HG02852 (cell line): ENCODE measurements around the gene ISCU.

Experiments used
- ATAC-seq: cut with Tn5 transposase; IDR thresholded peaks from one replicate; pipeline ENCODE4 v1.9.1; 2021; ENCODE audit warnings: mild to moderate bottlenecking, moderate library complexity; ENCODE audit not compliant: unreplicated experiment

ISCU gene

DNA sequence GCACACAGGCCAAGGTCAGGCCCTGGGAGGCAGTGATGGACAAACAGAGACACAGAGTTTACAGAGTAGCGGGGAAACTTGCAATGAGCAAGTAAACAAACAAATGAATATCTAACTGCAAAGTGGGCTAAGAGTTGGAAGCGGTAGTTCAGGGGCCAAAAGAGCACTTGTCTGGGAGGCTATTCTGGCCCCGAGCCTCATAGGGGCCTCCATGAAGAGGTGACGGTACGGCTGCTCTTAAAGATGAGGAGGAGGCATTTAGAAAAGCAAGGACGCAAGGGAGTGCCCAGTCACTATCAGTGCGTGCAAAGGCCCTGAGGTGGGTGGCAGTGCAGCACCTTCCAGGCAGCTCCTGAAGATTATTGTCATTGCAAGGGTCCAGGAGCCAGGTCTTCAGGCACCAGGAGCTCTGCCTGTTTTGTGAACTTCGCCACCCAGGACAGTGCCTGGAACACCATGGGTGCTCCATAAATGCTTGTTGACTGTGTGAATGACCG is 39.9 kb downstream of the ISCU start:
- ATAC-seq: no peak

DNA sequence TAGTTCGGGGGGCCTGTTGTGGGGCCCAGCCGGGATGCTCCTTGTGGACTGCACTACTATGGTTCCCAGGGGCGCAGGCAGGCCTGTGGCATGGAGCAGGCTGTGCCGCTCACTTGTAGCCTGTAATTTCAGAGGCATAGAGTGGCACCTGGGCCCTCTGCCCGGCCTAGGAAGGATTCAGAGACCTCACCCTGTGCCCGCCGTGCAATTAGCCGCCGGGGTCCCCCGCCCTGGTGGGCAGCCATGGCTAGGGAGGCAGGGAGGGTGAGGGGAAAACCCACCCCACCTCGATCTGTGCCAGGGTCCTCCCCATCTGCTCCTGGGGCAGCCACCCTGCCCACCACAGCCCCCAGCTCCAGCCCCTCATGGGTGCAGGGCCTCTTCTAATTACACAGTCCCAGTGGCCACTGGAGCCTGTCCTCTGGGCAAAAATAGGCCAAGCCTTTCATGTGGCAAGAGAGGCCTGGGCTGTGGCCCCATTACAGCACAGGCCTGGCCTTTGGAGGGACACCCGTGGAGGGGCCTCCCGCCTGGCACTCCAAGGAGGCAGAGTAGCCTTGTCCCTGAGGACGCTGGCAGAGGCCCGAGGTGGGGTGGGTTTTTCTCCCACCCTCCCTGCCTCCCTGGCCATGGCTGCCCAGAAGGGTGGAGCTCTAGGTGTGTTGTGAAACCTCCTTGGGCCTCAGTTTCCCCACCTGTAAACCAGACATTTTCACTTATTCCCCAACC is 40.7 kb downstream of the ISCU start:
- ATAC-seq: no peak

DNA sequence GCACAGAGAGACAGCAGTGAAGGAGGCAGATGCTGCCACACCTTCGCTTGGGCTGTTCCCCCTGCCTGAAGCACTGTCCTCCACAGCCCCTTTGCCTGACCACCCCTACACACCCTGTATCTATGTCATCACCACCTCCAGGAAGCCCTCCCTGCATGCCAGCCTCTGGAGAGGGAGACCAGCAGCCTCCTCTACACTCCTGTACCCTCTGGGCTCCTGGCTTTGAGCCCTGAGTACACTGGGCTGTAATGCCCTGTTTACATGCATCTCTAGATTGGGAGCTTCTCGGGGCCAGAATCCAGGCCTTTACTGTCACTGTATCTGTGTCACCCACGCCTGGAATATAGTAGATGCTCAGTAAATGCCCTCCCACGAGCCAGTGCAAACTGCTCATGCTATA is 41.3 kb downstream of the ISCU start:
- ATAC-seq: no peak

DNA sequence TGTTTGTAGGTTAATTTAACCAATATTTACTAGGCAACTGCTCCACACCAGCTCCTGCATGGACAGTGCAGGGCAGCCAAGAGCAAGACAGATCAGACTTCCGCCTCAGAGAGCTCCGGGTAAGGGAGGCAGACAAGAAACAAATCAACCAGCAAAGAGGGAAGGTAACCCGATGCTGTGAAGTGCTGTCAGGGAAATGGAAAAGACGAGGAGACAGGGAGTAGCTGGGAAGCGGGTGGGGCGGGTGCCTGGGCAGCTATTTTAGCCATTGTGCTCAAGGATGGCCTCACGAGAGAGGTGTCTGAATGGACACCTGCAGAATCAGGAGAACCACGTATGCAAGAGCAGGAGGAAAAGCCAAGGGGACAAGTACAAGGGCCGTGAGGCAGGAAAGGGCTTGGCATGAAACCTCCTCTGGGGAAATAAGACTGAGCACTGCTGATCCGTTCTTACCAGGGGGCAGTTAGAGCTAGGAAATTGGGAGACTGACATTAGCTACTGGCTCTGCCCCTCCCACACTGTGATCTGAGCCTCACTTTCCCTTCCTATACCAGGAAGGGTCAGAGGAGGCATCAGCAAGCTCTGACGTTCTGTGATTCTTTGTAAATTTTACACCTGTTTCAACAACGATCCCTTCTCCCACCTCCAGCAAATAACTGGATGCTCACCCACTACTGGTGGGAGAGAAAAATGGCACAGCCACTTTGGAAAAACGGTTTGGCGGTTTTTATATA is 42.0 kb downstream of the ISCU start:
- no peak for ATAC-seq

DNA sequence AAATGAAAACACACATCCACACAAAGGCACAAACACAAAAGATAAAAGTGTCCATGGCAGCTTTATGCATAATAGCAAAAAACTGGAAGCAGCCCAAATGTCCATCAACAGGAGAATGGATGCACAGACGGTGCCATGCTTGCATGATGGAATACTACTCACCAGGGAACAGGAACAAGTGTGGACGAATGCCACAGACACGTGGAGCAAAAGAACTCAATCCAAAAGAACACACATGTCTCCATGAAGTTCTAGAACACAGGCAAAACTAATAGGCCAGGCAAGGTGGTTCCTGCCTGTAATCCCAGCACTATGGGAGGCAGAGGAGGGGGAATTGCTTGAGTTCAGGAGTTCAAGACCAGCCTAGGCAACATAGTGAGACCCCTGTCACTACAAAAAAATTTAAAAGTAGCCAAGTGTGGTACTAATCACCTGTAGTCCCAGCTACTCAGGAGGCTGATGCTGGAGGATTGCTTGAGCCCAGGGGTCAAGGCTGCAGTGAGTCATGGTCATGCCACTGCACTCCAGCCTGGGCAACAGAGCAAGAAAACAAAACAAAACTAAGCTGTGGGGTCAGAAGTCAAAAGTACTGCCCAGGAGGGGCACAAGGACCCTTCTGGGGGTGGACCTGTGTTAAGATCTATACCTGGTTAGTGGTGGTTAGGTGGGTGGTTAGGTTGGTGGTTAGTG is 42.7 kb downstream of the ISCU start:
- ATAC-seq: no peak

DNA sequence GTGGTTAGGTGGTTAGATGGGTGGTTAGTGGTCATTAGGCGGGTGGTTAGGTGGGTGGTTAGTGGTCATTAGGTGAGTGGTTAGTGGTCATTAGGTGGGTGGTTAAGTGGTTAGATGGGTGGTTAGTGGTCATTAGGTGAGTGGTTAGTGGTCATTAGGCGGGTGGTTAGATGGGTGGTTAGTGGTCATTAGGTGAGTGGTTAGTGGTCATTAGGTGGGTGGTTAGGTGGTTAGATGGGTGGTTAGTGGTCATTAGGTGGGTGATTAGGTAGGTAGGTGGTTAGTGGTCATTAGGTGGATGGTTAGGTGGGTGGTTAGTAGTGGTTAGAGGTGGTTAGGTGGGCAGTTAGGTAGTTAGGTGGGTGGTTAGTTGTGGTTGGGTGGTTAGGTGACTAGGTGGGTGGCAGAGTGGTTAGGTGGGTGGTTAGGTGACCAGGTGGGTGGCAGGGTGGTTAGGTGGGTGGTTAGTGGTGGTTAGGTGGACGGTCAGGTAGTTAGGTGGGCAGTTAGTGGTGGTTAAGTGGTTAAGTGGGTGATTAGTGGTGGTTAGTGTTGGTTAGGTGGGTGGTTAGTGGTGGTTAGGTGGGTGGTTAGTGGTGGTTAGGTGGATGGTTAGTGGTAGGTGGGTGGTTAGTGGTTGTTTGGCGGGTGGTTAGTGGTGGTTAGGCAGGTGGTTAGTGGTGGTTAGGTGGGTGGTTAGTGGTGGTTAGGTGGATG is 43.5 kb downstream of the ISCU start:
- ATAC-seq: no peak

DNA sequence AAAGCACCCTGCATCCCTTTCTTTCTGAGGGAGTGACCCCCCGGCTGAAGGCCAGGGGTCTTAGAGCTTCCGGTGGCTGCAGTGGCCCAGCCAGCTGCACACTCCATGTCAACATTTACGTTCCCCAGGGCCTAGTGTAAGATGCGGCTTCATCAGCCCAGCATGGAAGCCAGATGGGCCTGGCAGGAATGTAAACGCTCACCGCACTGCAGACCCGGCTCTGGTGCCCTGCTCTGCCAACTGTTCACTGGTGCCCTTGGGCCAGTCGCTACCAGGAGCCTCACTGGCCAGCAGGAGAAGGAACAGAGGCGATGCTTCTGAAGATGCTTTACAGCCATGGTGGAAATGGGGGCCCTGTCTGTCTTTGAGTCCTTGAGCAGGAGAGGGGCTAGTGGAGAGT is 44.1 kb downstream of the ISCU start:
- no peak for ATAC-seq

DNA sequence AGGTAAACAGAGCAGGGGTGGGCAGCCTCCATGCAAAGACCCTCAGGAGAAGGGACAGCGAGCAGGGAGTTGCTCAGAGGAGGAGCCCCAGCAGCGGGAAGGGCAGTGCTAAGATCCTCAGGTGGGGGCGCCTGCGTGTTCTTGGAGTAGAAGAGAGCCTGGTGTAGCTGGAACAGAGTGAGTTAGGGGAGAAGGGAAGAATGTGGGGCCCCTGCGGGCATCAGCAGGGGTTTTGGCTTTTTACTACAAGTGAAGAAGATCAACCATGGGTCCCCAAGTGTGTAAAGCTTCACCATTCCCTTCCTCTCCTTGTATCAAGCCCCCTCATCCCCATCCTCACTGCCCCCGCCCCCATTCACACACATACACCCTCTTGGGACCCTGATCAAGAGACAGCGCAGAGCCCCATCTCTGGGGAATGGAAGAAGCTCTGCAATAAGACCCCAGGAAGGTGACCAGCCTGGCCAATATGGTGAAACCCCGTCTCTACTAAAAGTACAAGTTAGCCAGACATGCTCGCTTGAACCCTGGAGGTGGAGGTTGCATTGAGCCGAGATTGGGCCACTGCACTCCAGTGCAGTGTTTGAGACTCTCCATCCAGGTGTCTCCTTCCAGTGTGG is 45.7 kb downstream of the ISCU start:
- ATAC-seq: no peak

DNA sequence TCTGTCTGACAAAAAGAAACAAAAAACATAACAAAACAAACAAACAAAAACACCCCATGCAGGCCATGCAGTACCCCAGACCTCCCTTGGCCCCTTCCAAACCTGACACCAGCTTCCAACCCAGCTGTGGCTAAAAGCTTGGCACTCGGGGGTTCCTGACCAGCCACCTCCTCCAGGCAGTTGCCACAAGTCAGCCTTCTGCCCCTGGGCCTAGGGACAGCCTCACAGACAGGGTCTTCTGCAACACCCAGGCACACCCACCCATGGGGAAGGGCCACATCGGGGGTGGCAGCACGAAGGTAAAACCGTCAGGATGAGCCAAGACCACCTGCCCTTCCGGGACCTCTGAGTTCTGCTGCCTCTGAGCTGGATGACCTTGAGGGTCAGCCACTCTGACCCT is 46.2 kb downstream of the ISCU start:
- no peak for ATAC-seq

DNA sequence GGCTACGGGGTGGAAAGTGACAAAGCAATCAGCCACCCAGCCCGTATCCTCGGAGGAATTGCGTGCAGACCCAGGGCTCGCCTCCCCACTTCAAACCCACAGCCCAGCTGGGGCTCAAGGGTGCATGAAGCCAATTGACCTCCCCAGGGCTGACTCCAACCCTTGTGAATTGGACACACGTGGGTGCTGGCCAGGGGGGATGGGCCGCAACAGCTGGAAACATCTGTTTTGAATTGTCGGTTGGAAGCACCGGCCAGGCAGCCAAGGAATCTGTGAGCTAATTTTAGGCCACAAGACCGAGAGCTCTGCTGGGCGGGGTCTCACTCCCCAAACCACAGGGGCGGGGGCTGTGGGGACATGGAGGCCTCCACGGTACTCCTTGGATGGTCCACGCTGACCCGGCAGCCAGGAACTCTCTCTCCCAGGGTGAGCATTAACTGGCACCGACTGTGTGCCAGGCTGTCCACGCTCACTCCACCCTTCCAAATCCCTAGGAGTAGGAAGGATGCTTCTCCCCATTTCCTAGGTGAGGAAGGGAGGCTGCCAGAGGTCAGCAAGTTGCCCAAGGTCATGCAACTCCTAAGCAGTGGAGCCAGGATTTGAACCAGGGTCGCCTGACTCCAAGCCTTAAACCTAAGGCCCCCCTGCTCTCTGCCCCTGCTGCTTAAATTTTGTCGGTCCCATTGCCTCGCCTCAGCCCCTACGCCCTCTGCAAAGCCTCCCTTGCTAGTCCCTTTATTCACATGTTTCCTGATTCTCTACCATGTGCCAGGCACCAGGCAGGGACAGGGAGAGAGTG is 47.3 kb downstream of the ISCU start:
- ATAC-seq: no peak

DNA sequence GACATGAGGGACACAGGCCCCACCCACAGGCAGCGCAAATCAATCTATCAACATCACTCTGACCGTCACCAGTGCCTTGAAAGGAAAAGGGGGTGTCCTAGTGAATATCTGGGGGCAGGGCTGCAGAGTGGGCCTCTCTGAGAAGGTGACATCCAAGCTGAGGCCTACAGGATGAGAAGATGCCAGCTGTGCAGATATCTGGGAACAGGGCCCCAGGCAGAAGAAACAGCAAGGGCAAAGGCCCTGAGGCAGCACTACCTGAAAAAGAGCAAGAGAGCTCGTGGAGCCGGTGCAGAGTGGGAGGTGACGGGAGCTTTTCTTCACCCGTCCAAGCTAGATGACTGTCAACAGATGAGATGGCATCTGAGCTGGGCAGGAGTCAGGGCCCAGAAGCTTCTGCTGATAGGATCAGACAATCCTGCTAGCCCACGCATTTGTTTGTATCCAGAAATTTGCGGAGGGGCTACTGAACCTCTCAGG is 48.0 kb downstream of the ISCU start:
- ATAC-seq: no peak

DNA sequence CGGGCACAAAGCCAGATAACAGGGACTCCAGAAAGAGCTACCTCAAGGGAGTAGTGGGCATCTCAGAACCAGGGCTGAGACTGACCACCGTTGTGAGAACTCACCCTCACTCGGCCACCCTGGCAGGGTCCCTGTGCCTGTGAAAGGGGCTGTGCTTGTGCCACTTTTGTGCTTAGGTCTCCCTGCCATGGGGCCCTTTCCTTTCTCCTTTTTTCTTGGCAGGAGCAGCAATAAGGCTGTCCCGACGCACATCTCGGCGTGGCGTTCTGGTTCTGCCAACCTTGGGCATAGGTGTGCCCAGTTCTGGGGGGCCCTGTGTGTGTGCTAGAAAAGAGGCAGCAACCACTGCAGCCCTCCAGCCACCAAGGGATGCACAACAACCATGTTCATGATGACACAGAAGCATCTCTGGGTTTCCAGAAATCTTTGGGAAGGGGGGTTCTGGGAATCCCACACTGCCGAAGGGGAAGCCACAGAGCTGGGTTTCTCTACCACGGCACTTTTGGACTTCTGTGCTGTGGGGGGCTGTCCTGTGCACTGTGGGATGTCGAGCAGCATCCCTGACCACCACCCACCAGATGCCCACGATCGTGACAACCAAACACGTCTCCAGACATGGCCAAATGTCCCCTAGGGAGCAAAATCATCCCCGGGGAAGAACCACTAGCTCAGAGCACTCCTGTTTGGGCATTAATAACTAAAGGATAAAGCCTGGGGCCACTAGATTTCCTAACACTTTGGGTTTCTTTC is 48.6 kb downstream of the ISCU start:
- ATAC-seq: no peak

DNA sequence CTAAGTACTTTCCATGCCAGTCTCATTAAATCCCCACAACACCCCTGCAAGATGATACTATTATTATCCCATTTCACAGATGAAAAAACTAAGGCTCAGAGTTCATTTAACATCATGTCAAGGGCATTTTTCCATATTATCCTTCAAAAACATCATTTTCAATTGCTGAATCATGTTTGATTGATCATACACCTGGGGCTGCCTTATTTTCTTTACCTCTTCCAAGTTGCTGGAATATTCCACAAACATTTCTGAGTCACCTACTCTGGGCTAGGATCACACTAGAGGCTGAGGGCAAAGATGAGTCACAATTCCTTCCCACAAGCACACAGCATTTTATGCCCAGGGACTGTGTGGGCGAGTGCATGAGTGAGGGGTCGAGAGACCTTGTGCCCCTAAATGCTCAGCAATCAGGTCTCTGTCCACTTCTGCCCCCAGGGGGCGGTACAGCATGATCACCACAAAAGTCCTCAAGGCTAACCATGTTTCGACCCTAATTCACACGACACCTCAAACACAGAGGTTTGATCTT is 49.6 kb downstream of the ISCU start:
- ATAC-seq: no peak

DNA sequence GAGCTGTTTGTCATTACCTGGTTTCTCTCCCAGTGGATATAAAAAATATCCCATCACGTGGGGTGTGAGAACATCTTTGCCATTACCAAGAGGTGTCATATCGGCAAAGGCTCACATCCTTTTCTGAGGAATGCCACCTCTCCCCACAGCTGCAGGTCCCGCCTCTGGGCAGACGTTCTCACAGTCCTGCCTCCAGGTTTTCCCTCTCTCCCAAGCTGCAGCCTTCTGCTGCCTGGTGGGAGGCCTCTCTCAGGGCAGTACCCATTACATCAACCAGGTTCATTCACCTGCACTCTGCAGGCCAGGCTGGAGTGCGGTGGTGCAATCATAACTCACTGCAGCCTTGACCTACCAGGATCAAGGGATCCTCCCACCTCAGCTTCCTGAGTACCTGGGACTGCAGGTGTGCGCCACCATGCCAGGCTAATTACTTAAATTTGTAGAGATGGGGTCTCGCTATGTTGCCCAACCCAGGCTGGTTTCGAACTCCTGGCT is 50.4 kb downstream of the ISCU start:
- ATAC-seq: no peak

DNA sequence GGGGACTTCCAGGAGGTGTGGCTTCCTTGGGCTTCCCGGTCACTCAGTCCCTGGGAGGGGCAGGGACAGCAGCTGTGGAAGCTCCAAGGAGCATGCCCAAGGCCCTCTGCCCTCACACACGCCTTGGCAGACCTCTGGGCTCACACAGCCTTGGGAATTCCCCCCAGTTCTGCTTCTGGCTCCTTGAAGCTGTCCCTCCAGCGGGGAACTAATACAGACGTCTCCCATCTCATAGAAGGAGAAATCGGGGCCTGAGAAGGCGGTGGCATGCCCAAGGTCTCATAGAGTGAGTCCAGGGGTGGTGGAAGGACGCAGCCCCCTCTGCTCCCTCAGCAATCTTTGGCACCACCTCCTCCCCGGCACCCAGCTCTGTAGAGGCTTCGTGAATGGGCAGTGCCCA is 51.2 kb downstream of the ISCU start:
- ATAC-seq: no peak

DNA sequence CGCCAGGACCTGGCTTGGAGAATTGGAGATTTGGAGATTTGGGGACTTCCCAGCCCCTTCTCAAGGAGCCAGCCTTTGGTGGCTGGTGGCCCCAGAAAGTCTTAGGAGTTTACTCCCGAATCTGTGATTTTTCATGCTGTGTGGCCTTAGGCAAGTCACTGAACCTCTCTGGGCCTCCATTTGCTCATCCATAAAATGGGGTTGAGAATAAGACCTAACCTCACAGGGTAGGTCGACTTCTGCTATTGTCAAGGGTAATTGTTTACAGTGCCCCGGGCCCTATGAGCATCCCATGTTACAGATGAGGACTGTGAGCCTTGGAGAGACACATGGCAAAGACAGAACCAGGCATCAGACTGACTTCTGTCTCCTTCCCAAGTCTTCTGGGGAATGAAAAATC is 51.6 kb downstream of the ISCU start:
- ATAC-seq: no peak

DNA sequence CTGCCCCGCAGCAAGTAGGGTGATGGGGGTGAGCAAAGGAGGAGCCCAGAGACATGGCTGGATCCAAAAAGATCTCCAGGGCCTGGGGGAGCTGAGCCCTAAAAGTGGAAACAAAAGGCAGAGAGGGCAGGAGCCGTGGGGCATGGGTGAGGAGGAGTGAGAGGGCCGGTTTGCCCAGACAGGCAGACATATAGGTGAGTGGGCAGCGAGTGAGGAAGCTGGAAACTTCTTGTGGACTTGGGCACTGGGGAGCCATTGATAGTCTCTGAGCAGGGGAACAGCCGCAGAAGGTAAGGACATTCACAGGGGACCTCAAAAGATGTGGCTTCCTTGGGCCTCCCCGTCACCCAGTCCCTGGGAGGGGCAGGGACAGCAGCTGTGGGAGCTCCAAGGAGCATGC is 52.2 kb downstream of the ISCU start:
- no peak for ATAC-seq

DNA sequence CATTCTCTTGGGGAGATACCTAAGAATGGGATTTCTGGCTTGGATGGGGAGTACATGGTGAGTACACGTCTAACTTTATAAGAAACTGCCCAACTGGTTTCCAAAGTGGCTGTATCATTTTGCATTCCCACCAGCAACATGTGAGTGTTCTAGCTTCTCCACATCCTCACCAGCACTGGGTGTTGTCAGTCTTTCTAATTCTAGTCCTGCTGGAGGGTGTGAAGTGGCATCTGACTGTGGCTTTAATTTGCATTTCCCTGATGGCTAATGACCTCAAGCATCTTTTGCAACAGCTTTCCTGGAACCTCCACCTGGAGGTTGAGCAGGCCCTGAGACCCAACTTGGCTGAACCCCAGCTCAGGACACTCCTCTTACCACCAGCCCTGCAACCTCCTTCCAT is 53.5 kb downstream of the ISCU start:
- no peak for ATAC-seq

DNA sequence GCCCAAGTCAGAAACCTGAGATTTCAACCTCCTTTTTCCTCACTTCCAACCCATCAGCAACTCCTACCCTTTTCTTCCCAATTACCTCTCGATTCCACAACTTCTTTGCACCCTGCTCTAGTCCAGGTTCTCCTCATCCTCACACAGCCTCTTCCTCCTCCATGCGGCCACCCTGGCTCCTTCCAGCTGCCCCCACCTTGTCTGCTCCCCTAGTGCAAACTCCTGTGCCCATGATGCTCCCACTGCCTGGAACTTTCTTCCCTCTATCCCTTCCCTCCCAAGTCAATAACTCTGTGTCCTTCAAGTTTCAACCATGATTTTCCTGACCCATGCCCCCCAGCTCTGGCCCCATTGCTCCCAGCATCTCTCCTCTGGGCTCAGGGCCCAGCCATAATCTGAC is 54.0 kb downstream of the ISCU start:
- no peak for ATAC-seq
